Activated T-cell treated with anti-CD3 and anti-CD28 coated beads, Interleukin-2, amount 50 U/mL, for 24 hours (primary cell): ENCODE measurements around the gene CEP95.

Source experiments
- DNase-seq: peaks from one replicate; pipeline ENCODE4 v3.0.0-alpha.2; 2020
- H3K27ac Mint-ChIP-seq: 2 replicates; pipeline ENCODE4 v1.8.0; 2020; ENCODE audit warnings: mild to moderate bottlenecking, mixed read lengths
- H3K27me3 Mint-ChIP-seq: 2 replicates; pipeline ENCODE4 v1.8.0; 2020; ENCODE audit warnings: mixed read lengths
- H3K36me3 Mint-ChIP-seq: 2 replicates; pipeline ENCODE4 v1.8.0; 2020; ENCODE audit warnings: low read depth, mixed read lengths
- H3K4me1 Mint-ChIP-seq: 2 replicates; pipeline ENCODE4 v1.8.0; 2020; ENCODE audit warnings: low read depth, mixed read lengths
- H3K4me3 Mint-ChIP-seq: 2 replicates; pipeline ENCODE4 v1.8.0; 2020; ENCODE audit warnings: mild to moderate bottlenecking, moderate library complexity, mixed read lengths
- H3K9me3 Mint-ChIP-seq: 2 replicates; pipeline ENCODE4 v1.8.0; 2020; ENCODE audit warnings: mixed read lengths

The CEP95 gene

GRCh38 chr17:64585146-64585545, 78.4 kb downstream of the CEP95 start:
- no peak overlapping the region for H3K27ac Mint-ChIP-seq
- H3K27me3 Mint-ChIP-seq: no peaks in the 10 kb centered on the region
- H3K4me1 Mint-ChIP-seq: peaks cover 20% of the 10 kb centered on the region
- no peak for DNase-seq
- H3K9me3 Mint-ChIP-seq: no peaks in the 10 kb centered on the region
- no peak overlapping the region for H3K4me3 Mint-ChIP-seq
- H3K36me3 Mint-ChIP-seq: peaks cover 33% of the 10 kb centered on the region
